Suprapubic skin (tissue), 3 donors: ENCODE data around the gene PRTG.

Experiments
- POLR2A ChIP-seq, 2 donors: fragments of 450-650 bp; IDR thresholded peaks; one replicate each; pipeline ENCODE4 v1.6.1; 2017; ENCODE audit warnings: antibody characterized with exemption in 2 of 2, mild to moderate bottlenecking in 2 of 2, moderate library complexity in 2 of 2
- TF ChIP-seq, protein P1 (sequence below), 2 donors: fragments of 200-600 bp in 1 of 2; fragments of 450-650 bp in 1 of 2; sonication (generic) in 1 of 2; IDR thresholded peaks; one replicate each; pipeline ENCODE4 v1.5.1; 2016 to 2019; ENCODE audit warnings: antibody characterized with exemption in 2 of 2, mild to moderate bottlenecking in 1 of 2, moderate library complexity in 1 of 2

DNA sequence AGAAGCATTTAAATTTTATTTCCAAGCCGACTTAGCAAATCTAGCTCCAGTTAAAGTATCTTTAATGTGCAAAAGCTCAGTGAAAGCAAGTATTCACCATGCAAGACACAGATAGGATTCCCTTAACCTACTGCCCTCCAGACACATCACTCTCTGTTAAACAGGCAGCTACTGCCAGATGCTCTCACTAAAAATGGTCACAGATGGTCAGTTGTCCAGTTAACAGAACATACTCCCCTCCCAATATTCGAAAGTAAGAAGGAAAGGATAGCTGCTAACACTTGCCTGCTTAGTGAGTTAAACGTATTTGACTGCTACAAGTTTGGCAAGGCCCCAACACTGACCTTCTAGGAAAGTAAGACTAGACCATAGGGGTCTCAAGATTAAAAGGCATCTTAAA, 73.7 kb downstream of the PRTG start:
- TF ChIP-seq, protein P1, sequence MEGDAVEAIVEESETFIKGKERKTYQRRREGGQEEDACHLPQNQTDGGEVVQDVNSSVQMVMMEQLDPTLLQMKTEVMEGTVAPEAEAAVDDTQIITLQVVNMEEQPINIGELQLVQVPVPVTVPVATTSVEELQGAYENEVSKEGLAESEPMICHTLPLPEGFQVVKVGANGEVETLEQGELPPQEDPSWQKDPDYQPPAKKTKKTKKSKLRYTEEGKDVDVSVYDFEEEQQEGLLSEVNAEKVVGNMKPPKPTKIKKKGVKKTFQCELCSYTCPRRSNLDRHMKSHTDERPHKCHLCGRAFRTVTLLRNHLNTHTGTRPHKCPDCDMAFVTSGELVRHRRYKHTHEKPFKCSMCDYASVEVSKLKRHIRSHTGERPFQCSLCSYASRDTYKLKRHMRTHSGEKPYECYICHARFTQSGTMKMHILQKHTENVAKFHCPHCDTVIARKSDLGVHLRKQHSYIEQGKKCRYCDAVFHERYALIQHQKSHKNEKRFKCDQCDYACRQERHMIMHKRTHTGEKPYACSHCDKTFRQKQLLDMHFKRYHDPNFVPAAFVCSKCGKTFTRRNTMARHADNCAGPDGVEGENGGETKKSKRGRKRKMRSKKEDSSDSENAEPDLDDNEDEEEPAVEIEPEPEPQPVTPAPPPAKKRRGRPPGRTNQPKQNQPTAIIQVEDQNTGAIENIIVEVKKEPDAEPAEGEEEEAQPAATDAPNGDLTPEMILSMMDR (IDR thresholded peaks at IDR 0.05): no peak
- no peak for TF ChIP-seq POLR2A (IDR thresholded peaks at IDR 0.05)
